Ovary (tissue), 9 donors: ENCODE measurements around the gene ACTA1. TPM values are rescaled to one million over a fixed set of nuclear protein-coding genes. Genes with fewer than 3 reads are reported as not detected.

Source experiments
- DNase-seq, 5 donors: peaks; one replicate each; pipeline ENCODE4 v3.0.0-alpha.2; 2019 to 2020
- H3K27ac ChIP-seq, 2 donors: fragments of 200-600 bp; one replicate each; pipeline versions ENCODE4 v1.5.1 to v1.8.0; 2019 to 2022
- H3K27me3 ChIP-seq: fragments of 200-600 bp; one replicate; pipeline ENCODE4 v1.8.0; 2022
- H3K36me3 ChIP-seq: fragments of 200-600 bp; sonication (generic); one replicate; pipeline ENCODE4 v1.5.1; 2019
- H3K4me1 ChIP-seq: one replicate; pipeline ENCODE4 v1.8.1; 2013; ENCODE audit warnings: mild to moderate bottlenecking, moderate library complexity; ENCODE audit not compliant: insufficient read depth
- H3K4me3 ChIP-seq: fragments of 200-600 bp; sonication (generic); one replicate; pipeline ENCODE4 v1.5.1; 2017
- H3K9me3 ChIP-seq, 2 donors: fragments of 200-600 bp in 1 of 2; sonication (generic) in 1 of 2; one replicate each; pipeline versions ENCODE4 v1.5.1 to v1.8.1; 2013 to 2019; ENCODE audit warnings: mild to moderate bottlenecking in 1 of 2, moderate library complexity in 1 of 2
- CTCF ChIP-seq, 3 donors: fragments of 450-650 bp in 2 of 3; fragments of 200-600 bp in 1 of 3; IDR thresholded peaks; one replicate each; pipeline versions ENCODE4 v1.5.1 to v1.8.0; 2016 to 2022; ENCODE audit warnings: antibody characterized with exemption in 3 of 3, mild to moderate bottlenecking in 1 of 3
- EP300 ChIP-seq: sonication (generic); formaldehyde crosslinking; IDR thresholded peaks from one replicate; pipeline ENCODE4 v1.6.1; 2017; ENCODE audit warnings: antibody characterized with exemption
- POLR2A ChIP-seq: fragments of 450-650 bp; IDR thresholded peaks from one replicate; pipeline ENCODE4 v1.6.1; 2017; ENCODE audit warnings: antibody characterized with exemption, mild to moderate bottlenecking, moderate library complexity
- WGBS, 3 donors: extraction: QIAGEN DNeasy Blood & Tissue Kit in 1 of 3; methylation state at CpG; one replicate each; pipeline versions ENCODE4 v1.1.5 to v1.1.7; 2013 to 2017; 5-methylcytosine and 5-hydroxymethylcytosine counted together
- intact Hi-C, 4 donors: fragments of 100-400 bp; cut with DNase I; formaldehyde crosslinking; loops; one replicate each; pipeline versions ENCODE4 v1.11.0 to v1.15.1; 2022 to 2023
- polyA plus RNA-seq, 2 donors: library from polyadenylated mRNA; stranded (reverse); fragments of 200-250 nt in 1 of 2; fragments of 350-450 nt in 1 of 2; fragmentation: Illumina TruSeq in 1 of 2; extraction: RNeasy Lipid Tissue Mini Kit (QIAGEN cat#74804) in 1 of 2; gene quantifications; one replicate each; pipeline ENCODE4 v1.2.3, GENCODE V29; 2013 to 2014
- total RNA-seq, 7 donors: library from RNA; depleted of rRNA in 2 of 7; stranded (reverse); fragments of >200 nt in 2 of 7; fragmentation: NEBNext Ultra II Directional in 3 of 7; extraction: Animal tissue kit (Norgen Biotek cat#: 25700) in 3 of 7; gene quantifications; one replicate each; pipeline versions ENCODE4 v1.1.0 to v1.2.4, GENCODE V29; 2016 to 2023
- donor health status: DM: no; HTN: no; CAD: no; lungs with moderate emphysema.
- donor health status: DM: no; HTN: no; CAD: no.
- donor health status: Bipolar disorder and iron deficiency.
- donor health status: DM: yes; HTN: yes; CAD: no.
- donor health status: DM: no; HTN: no; CAD: no.
- donor health status: DM: yes; HTN: yes; CAD: no.

ACTA1 gene
- total and polyA plus RNA-seq, 9 donors = 0.33 to 3.3 (median 0.70) TPM; not detected in 4

GRCh38 chr1:229408458-229409037 is 25.3 kb downstream of the ACTA1 start:
- no peak overlapping the region for H3K4me3 ChIP-seq
- H3K27ac ChIP-seq = no peak overlapping the region
- no peak for TF ChIP-seq EP300
- no peak for TF ChIP-seq CTCF (IDR thresholded peaks at IDR 0.05)
- no peak for TF ChIP-seq POLR2A
- 34 to 45% (median 44%) methylated on average over 8 of the region's 8 CpGs for WGBS, 3 donors
- no peak for DNase-seq
- no peaks in the 10 kb centered on the region for H3K27me3 ChIP-seq
- intact Hi-C loops = no loop called here
- no peaks in the 10 kb centered on the region for H3K36me3 ChIP-seq
- no peaks in the 10 kb centered on the region for H3K9me3 ChIP-seq
- H3K4me1 ChIP-seq = peaks cover 15% of the 10 kb centered on the region

- Histone ChIP-seq H3K4me1 (peaks cover 15% of the 10 kb centered on the region), H3K27me3 (no peaks in the 10 kb centered on the region)
- intact Hi-C loops = no loop called here
These were observed 26.5 kb downstream of the ACTA1 start for GRCh38 chr1:229407206-229408026.

GRCh38 chr1:229406798-229407197 is 27.1 kb downstream of the ACTA1 start:
- H3K4me1 ChIP-seq = peaks cover 15% of the 10 kb centered on the region
- H3K36me3 ChIP-seq = no peaks in the 10 kb centered on the region
- 15 to 28% (median 18%) methylated on average over 10 of the region's 10 CpGs for WGBS, 3 donors
- H3K27ac ChIP-seq = no peak overlapping the region
- H3K27me3 ChIP-seq = no peaks in the 10 kb centered on the region
- TF ChIP-seq POLR2A = no peak
- TF ChIP-seq EP300 = no peak
- TF ChIP-seq CTCF (IDR thresholded peaks at IDR 0.05) = no peak
- H3K9me3 ChIP-seq = no peaks in the 10 kb centered on the region
- DNase-seq = no peak
- intact Hi-C loops = no loop called here
- H3K4me3 ChIP-seq = no peak overlapping the region

More at GRCh38 chr1:229407206-229408026, 26.5 kb downstream of the ACTA1 start:
- WGBS, 3 donors = 3 to 7% (median 3%) methylated on average over 66 to 68 of the region's 68 CpGs
- no peaks in the 10 kb centered on the region for H3K36me3 ChIP-seq
- TF ChIP-seq POLR2A (no peak), EP300 (no peak), CTCF (IDR thresholded peaks at IDR 0.05) (no peak)
- peak overlapping the region; percentile 10 for H3K4me3 ChIP-seq
- H3K9me3 ChIP-seq = no peaks in the 10 kb centered on the region
- DNase-seq = no peak
- H3K27ac ChIP-seq = no peak overlapping the region

- no peaks in the 10 kb centered on the region for H3K27me3 ChIP-seq
- no peaks in the 10 kb centered on the region for H3K36me3 ChIP-seq
- no peak overlapping the region for H3K4me3 ChIP-seq
- H3K9me3 ChIP-seq = no peaks in the 10 kb centered on the region
- no peak overlapping the region for H3K27ac ChIP-seq
- intact Hi-C loops = no loop called here
- WGBS, 3 donors = 83 to 87% (median 84%) methylated on average over 8 of the region's 8 CpGs
- DNase-seq = no peak
- TF ChIP-seq CTCF (IDR thresholded peaks at IDR 0.05) = no peak
- no peak for TF ChIP-seq POLR2A
- TF ChIP-seq EP300 = no peak
- peaks cover 7% of the 10 kb centered on the region for H3K4me1 ChIP-seq
These were observed 30.3 kb downstream of the ACTA1 start for GRCh38 chr1:229403573-229403972.
